Activated B cell treated with CpG ODN at 0.5 μM for 24 hours (primary cell): Measurements from ENCODE around the gene AGK. TPM values are rescaled to one million over a fixed set of nuclear protein-coding genes. Genes with fewer than 3 reads are reported as not detected.

Experiments
- ATAC-seq: fragments of 200-7000 bp; cut with Tn5 transposase; one replicate; pipeline ENCODE4 v1.10.0; 2021; ENCODE audit warnings: low read depth, mild to moderate bottlenecking, moderate library complexity
- CTCF ChIA-PET: fragments of 350-600 bp; sonication (Branson Sonifier 250); formaldehyde crosslinking; loops from one replicate; lab custom pipeline; 2021; ENCODE audit warnings: antibody characterized with exemption; lab: Charles Lee
- POLR2A ChIA-PET: fragments of 350-600 bp; sonication (Branson Sonifier 250); formaldehyde crosslinking; loops from one replicate; lab custom pipeline; 2021; ENCODE audit warnings: antibody characterized with exemption; lab: Charles Lee
- DNase-seq: peaks from one replicate; pipeline ENCODE4 v3.0.0; 2022
- H3K27ac Mint-ChIP-seq: one replicate; pipeline ENCODE4 v1.8.0; 2020; ENCODE audit warnings: mixed read lengths
- H3K27me3 Mint-ChIP-seq: one replicate; pipeline ENCODE4 v1.8.0; 2021; ENCODE audit warnings: mixed read lengths
- H3K36me3 Mint-ChIP-seq: one replicate; pipeline ENCODE4 v1.8.0; 2021; ENCODE audit warnings: low read depth, mixed read lengths
- H3K4me1 Mint-ChIP-seq: one replicate; pipeline ENCODE4 v1.8.0; 2021; ENCODE audit warnings: mixed read lengths
- H3K4me3 Mint-ChIP-seq: one replicate; pipeline ENCODE4 v1.8.0; 2020; ENCODE audit warnings: mild to moderate bottlenecking, mixed read lengths
- H3K9me3 Mint-ChIP-seq: one replicate; pipeline ENCODE4 v1.8.0; 2020; ENCODE audit warnings: mixed read lengths
- intact Hi-C: fragments of 100-400 bp; cut with micrococcal nuclease; formaldehyde crosslinking; loops from one replicate; pipeline ENCODE4 v1.15.1; 2024
- total RNA-seq: library from RNA; stranded (reverse); gene quantifications from 2 replicates; pipeline ENCODE4 v1.2.3, GENCODE V29; 2022
- TF ChIP-seq, protein P1 (sequence below): fragments of 200-600 bp; IDR thresholded peaks from one replicate; pipeline ENCODE4 v1.8.0; 2022; ENCODE audit warnings: antibody characterized with exemption, mild to moderate bottlenecking

AGK gene
- total RNA-seq, 1 donor from 2014 or later: 39.3 TPM

GRCh38 chr7:141568227-141568626 lies 17.0 kb downstream of the AGK start:
- ChIA-PET POLR2A (no interaction called here), CTCF (no interaction called here)
- ATAC-seq (no peak), DNase-seq (no peak)
- Mint-ChIP-seq H3K4me1 (peaks cover 9% of the 10 kb centered on the region), H3K36me3 (peaks cover 65% of the 10 kb centered on the region), H3K4me3 (no peak overlapping the region), H3K9me3 (peaks cover 11% of the 10 kb centered on the region), H3K27ac (no peak overlapping the region), H3K27me3 (no peaks in the 10 kb centered on the region)
- TF ChIP-seq, protein P1, sequence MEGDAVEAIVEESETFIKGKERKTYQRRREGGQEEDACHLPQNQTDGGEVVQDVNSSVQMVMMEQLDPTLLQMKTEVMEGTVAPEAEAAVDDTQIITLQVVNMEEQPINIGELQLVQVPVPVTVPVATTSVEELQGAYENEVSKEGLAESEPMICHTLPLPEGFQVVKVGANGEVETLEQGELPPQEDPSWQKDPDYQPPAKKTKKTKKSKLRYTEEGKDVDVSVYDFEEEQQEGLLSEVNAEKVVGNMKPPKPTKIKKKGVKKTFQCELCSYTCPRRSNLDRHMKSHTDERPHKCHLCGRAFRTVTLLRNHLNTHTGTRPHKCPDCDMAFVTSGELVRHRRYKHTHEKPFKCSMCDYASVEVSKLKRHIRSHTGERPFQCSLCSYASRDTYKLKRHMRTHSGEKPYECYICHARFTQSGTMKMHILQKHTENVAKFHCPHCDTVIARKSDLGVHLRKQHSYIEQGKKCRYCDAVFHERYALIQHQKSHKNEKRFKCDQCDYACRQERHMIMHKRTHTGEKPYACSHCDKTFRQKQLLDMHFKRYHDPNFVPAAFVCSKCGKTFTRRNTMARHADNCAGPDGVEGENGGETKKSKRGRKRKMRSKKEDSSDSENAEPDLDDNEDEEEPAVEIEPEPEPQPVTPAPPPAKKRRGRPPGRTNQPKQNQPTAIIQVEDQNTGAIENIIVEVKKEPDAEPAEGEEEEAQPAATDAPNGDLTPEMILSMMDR: no peak
- intact Hi-C loops: no loop called here

GRCh38 chr7:141571059-141571458 lies 19.8 kb downstream of the AGK start:
- no peaks in the 10 kb centered on the region for H3K4me1 Mint-ChIP-seq
- ATAC-seq: no peak
- peaks cover 9% of the 10 kb centered on the region for H3K9me3 Mint-ChIP-seq
- intact Hi-C loops: no loop called here
- ChIA-PET CTCF (no interaction called here), POLR2A (no interaction called here)
- peaks cover 64% of the 10 kb centered on the region for H3K36me3 Mint-ChIP-seq
- H3K4me3 Mint-ChIP-seq: no peak overlapping the region
- no peaks in the 10 kb centered on the region for H3K27me3 Mint-ChIP-seq
- no peak for DNase-seq
- no peak overlapping the region for H3K27ac Mint-ChIP-seq
- TF ChIP-seq, protein P1: no peak

- ATAC-seq: no peak
- H3K36me3 Mint-ChIP-seq: peaks cover 60% of the 10 kb centered on the region
- DNase-seq: no peak
- ChIA-PET CTCF (no interaction called here), POLR2A (no interaction called here)
- H3K4me1 Mint-ChIP-seq: no peaks in the 10 kb centered on the region
- H3K4me3 Mint-ChIP-seq: no peak overlapping the region
- intact Hi-C loops: no loop called here
- no peaks in the 10 kb centered on the region for H3K27me3 Mint-ChIP-seq
- H3K9me3 Mint-ChIP-seq: peaks cover 17% of the 10 kb centered on the region
- TF ChIP-seq, protein P1: no peak
- no peak overlapping the region for H3K27ac Mint-ChIP-seq
Observed at GRCh38 chr7:141572175-141572574, 21.0 kb downstream of the AGK start.

DNA sequence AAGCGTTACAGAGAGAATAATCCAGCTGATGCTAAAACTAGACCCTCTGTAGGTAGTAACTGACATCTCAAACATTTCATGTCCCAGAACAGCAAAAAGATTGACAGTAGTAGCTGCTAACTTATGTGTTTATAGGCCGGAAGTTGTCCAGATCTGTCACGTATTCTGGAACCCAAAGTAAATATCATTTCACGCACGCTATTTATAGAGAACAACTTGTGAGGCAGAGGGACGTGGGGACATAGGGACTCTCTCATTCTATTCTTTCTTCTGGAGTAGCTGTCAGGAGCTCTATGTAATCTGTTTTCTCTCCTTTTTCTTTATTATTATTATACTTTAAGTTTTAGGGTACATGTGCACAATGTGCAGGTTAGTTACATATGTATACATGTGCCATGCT lies 22.3 kb downstream of the AGK start:
- H3K4me3 Mint-ChIP-seq: no peak overlapping the region

DNA sequence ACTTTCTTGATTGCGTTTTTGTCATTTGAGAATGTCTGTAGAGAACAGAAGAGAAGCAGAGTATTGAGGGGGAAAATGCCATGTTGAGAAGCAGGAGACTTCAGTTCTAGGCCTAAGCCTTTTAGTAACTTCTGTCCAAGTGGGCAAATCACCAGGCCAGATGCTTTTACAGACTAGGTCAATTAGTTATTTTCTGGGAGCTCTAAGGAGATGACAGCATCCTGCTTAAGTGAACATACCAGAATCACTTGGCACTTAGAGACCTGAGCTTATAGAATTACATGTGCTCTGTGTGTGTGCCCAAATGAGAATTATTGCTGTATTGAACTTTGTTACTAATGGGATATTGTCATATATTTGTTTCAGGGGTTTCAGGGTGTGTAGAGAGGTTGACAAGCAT lies 24.0 kb downstream of the AGK start:
- TF ChIP-seq, protein P1: no peak
- Mint-ChIP-seq H3K4me3 (no peak overlapping the region), H3K27ac (no peak overlapping the region), H3K27me3 (no peaks in the 10 kb centered on the region), H3K9me3 (peaks cover 18% of the 10 kb centered on the region), H3K36me3 (peaks cover 49% of the 10 kb centered on the region), H3K4me1 (no peaks in the 10 kb centered on the region)
- POLR2A ChIA-PET: no interaction called here
- no peak for ATAC-seq
- DNase-seq: no peak
- CTCF ChIA-PET: no interaction called here
- intact Hi-C loops: no loop called here

More for the DNA sequence above, 22.3 kb downstream of the AGK start:
- ChIA-PET CTCF (no interaction called here), POLR2A (no interaction called here)
- Mint-ChIP-seq H3K9me3 (peaks cover 18% of the 10 kb centered on the region), H3K36me3 (peaks cover 52% of the 10 kb centered on the region), H3K27ac (no peak overlapping the region), H3K27me3 (no peaks in the 10 kb centered on the region), H3K4me1 (no peaks in the 10 kb centered on the region)
- TF ChIP-seq, protein P1: no peak
- ATAC-seq (no peak), DNase-seq (no peak)
- intact Hi-C loops: no loop called here
